Measurements from ENCODE around the gene OXNAD1.

The OXNAD1 gene, protein sequence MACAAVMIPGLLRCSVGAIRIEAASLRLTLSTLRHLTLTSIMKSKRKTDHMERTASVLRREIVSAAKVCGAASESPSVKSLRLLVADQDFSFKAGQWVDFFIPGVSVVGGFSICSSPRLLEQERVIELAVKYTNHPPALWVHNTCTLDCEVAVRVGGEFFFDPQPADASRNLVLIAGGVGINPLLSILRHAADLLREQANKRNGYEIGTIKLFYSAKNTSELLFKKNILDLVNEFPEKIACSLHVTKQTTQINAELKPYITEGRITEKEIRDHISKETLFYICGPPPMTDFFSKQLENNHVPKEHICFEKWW

DNA sequence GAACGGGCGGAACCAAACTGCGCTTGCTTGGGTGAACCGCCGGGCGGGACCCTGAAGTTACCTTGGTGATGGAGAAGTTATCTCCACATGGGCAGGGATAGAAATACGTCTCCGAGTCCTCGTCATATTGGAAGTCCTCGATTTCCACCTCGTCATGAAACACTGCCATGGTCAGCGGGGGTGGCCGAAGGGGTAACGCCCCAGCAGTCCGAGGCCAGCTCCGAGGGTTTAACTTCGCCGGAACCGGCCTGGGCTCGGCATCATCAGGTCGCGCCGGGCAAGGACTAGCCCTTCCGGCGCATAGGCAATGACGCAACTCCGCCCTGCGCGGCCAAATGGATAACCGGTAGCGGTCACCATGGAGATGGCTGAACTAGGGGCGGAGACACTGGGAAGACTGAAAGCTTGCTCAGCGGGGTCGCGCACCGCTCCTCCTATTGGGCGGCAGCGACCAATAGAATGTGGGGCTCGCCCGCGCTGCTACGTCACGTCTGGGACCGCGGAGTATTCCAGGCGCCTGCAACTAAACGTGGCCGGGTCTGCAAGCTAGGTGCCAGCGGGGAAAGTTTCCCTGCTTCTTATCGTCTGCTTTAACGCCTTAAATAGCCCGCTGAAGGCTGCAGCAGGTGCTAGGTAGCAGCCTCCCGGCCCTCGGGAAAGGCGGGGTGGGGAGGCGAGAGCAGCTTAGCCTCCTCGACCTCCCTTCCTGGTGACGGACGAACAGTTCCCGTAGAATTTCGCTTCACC, at the start of gene OXNAD1, which contains the start of gene DPH3:
Gene OXNAD1, plus strand, starts transcription at position 505 of the 747 bp plus-strand sequence. CDS start 5,741 bp downstream, outside the sequence.
Gene DPH3, minus strand, starts transcription at position 236 of the 747 bp plus-strand sequence. Its CDS starts 67 bp downstream, at position 169.
- DNase-seq (ENCODE audit: low spot score), result peak; percentile 100

DNA sequence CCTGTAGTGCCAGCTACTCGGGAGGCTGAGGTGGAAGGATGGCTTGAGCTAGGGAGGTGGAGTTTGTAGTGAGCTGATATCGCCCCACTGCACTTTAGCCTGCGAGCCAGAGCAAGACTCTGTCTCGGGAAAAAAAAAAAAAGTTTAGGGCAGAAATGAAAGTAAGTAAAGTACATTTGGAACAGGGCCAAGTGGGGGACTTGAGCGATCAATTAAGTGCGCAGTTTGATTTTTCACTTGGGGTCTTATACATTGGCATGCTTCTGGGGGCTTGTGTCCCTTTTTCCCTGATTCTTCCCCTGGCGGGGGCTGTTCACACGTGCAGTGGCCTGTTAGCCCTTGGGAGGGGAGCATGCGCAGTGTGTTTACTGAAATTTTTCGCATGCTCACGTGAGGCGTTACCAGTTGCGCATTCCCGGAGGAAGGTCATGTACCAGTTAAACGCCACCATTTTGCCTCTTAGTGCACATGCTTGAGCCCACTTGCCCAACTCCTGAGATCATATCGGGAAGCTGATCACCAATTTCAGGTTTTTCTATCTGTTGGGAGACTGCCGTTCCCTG, 48.6 kb upstream of the OXNAD1 start:
- DNase-seq (ENCODE audit: low spot score), result no peak

DNA sequence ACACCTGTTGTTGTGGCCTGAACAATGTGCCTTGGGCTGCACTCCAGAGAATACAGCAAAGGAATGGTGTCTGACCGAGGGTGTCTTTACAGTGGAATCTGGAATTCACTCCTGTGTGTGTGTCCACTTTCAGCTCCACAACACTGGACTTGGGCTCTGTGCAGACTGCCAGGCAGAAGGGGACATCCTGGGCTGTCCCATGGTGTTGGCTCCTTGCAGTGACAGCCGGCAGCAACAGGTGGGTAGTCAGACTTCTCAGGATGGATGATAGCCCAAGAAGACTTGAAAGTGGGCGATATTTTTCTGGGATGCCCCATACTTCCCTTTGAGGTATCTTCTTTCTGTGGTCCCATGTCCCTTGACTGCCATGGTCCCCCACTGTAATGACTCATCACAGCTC, 45.2 kb upstream of the OXNAD1 start:
- no peak for DNase-seq (ENCODE audit: low spot score)

DNA sequence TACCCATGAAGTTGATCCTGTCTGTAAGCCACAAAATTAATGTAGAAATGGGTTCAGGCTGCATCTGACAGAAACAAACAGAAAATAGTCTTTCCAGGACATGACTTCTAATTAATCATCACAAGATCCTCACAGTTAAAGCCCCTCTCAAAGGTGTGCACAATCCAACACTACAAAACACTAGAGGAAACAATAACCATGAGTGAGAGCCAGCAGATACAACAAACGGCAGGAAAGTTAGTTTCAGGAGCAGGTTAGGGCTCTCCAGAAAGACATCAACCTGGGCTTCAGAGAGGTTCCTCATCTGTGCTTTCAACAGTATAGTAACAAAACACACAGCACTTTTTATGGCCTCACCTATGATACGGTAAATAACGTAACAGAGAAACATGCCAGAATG, 43.0 kb upstream of the OXNAD1 start:
- no peak for DNase-seq (ENCODE audit: low spot score)

DNA sequence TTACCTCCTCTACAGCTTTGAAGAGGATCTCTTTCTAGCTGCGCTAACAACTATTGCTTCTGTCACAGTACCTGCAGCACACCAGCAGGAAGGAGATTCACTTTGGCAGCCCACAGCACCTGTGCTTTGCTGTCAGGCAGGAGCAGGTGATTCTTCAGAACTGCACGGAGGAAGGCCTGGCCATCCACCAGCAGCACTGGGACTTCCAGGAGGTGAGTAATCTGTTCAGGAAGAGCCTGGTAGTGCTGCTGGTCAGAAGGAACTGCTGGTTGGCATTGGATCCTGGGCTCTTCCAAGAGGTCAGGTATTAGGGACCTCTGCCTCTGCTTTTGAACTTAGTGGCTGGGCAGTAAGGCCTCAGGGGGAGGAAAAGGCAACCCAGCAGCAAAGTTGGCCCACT, 42.5 kb upstream of the OXNAD1 start:
- DNase-seq (ENCODE audit: low spot score), result no peak

DNA sequence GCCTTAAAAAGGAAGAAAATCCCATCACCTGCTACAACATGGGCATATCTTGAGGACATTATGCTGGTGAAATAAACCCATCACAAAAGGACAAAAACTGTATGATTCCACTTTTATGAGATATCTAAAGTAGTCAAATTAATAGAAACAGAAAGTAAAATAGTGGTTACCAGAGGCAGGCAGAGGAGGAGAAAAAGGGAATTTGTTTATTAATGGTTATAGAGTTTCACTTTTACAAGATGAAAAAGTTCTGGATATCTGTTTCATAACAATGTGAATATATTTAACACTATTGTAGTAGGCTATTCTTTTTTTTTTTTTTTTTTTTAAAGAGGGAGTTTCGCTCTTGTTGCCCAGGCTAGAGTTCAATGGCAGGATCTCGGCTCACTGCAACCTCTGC, 40.7 kb upstream of the OXNAD1 start:
- no peak for DNase-seq (ENCODE audit: low spot score)

DNA sequence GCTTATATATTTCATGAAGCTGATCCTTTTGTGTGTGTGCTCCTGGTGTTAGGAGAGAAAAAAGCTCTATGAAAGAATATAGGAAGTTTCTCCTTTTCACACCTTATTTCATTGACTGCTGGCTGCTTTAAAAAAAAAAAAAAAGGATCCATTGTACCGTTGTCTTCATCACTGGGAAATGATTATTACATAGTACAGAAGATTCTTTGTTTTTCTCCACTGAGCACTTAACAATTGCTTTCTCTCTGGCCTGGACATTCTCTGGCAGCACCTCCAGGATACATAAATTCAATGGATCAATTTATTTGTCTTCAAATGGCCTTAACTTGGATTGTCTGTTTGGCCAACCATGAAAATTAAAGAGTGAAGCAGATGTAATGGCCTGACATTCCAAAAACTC, 37.4 kb upstream of the OXNAD1 start:
- DNase-seq (ENCODE audit: low spot score), result no peak

DNA sequence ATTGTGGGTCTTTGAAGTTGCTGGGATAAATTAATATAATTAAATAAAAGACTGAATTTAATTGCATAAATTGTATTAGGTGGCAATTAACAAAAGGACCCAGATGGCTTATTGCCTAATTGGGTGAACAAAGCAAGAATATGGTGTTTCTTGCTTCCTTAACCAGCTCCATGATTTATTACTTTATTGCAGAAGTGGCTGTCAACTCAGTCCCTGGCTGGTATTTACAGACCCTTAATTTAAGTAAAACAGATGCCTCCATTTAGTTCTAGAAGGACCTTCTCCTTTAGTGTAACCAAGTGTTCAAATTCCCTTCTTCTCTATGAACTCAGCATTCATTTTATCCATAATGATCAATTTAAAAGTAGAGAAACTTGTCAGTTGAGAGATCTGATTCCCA, 35.3 kb upstream of the OXNAD1 start:
- DNase-seq (ENCODE audit: low spot score), result no peak

DNA sequence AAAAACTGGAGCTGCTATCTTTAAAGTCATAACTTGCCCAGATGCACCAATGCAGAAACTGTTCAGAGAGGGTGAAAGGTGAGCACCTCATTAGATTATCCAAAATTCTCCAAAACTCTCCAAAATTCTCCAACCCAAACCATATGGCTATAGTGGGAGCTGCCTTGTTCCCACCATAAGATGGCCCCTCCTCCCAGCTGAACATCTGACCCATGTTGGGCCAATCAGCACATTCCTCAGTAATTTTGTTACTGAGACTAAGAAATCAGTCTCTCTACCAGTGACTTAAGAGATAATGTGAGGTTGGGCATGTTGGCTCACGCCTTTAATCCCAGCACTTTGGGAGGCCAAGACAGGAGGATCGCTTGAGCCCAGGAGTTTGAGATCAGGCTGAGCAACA, 33.0 kb upstream of the OXNAD1 start:
- DNase-seq (ENCODE audit: low spot score), result no peak

DNA sequence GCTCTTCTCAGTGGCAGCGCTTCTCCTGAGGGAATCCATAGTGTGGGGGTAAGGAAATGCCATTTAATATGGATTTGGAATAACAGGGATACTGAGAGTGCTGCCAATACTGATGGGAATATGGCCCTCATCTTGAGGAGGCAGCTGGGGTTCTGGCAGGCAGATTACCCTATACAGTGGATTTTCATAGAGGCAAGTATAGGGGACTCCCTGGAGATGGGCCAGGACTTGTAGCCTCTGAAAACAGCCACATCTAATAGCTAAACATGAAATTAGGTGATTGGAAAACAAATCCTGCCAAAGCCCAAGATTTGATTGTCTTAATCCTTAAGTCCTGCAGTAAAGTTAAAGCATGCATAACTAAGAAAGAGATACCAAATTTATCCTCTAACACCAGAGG, 31.2 kb upstream of the OXNAD1 start:
- no peak for DNase-seq (ENCODE audit: low spot score)

DNA sequence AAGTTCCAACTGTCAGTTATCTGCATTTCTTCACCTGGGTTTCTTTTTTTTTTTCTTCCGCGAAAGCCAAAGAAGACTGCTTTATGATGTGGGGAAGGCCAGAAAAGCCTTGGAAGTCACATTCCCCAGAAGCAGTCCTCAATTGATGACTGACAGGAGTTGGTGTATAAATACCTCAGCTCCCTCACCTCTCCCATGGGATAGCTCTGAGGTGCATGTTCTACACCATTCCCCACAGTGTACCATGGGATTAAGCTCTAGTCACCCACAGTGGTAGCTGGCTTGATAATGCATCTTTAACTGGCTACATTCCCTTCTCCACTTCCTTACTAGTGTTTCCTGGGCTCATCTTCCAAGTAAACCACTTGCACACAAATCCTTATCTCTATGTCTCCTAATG, 30.7 kb upstream of the OXNAD1 start:
- DNase-seq (ENCODE audit: low spot score), result no peak

DNA sequence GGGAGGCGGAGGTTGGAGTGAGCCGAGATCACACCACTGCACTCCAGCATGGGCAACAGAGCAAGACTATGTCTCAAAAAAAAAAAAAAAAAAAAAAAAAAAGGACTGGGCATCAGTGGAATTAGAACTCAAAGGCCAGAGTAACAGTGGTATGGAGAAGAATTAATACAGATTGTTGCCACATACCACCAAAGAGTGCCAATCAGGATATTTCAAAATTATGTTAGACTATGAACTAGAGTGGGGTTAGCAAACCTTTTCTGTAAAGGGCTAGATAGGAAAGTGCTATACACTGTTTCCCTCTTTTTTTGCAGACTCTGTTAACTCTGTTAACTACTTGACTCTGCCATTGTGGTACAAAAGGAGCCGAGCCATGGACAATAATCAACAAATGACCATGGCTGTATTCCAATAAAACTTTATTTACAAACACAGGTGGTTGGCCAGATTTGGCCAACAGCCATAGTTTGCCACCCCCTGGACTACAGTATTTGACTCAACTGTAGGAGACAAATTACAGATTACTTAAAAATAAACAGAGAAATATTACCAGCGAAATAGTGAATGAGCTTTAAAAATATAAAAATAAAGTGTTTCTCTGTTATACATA, 28.9 kb upstream of the OXNAD1 start:
- no peak for DNase-seq (ENCODE audit: low spot score)

DNA sequence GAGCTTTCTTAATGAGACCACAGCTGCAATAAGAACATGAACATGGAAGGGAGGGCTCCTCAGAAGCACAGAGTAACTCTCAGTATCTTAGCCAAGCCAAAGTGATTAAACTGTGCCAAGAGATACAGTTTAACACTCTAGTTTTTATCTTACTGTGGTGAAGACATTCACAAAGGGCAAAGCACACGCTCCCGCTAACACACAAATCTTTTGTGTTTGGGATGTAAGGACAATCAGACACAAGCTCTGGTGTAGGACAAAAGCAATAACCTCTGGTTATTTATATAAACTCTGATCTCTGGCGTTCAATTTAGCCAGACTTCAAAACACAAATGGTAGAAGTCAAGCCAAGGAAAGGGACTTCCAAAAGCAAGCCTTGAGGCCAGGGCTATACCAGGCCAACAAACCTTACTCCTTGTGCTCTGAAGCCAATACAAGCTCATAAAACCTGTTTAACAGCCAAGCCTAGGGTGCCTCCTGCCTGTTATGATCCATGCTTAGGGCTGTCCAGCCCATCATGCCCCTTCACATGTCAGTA, 28.1 kb upstream of the OXNAD1 start:
- DNase-seq (ENCODE audit: low spot score), result no peak

DNA sequence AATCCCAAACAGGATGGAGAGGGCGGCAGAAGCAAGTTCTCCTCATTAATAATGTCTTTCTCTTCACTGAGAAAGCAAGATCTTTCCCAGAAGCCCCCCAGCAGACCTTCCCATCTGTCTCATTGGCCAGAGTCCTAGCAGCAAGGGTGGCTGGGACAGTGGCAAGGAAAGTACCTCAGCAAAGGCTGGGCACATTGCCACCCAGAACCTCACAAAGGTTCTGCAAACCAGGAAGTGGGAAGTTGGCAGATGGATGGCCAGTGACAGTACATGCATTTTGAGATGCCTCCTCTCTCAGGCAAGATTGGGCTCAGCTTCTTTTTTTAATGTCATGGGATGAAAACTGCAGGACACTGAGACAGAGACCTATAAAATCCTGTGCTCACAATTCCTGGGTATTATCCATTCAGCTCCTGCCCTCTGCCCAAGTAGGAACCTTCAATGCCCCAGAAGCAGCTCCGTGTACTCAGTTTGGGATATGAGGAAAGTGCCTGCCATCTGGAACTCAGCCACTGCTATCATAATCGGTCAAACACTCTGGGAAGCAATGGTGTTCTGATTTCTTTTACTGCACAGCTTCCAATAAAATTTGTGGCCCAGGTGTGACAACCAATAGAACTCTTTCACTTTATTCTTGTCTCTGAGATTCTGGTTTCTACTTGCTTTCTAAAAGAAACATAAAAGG, 25.8 kb upstream of the OXNAD1 start:
- DNase-seq (ENCODE audit: low spot score), result no peak

DNA sequence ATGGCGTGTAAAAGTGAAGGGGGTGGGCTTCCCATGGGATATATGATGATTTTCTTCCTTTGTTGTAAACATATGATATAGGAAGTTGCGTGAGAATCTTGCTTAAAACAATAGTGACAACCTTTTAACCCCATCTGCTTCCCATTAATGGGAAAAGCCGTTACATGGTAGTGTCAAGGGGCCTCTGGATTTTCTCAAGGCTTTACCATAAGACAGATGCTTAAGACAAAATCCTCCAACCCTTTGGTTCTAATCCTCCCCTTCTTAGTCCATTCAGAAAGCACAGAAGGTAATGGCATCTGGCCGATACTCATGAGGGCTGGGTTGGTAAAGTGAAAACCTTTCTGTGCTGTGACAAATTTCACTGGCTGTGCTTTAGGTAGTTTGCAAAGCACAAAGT, 25.2 kb upstream of the OXNAD1 start:
- DNase-seq (ENCODE audit: low spot score), result no peak

DNA sequence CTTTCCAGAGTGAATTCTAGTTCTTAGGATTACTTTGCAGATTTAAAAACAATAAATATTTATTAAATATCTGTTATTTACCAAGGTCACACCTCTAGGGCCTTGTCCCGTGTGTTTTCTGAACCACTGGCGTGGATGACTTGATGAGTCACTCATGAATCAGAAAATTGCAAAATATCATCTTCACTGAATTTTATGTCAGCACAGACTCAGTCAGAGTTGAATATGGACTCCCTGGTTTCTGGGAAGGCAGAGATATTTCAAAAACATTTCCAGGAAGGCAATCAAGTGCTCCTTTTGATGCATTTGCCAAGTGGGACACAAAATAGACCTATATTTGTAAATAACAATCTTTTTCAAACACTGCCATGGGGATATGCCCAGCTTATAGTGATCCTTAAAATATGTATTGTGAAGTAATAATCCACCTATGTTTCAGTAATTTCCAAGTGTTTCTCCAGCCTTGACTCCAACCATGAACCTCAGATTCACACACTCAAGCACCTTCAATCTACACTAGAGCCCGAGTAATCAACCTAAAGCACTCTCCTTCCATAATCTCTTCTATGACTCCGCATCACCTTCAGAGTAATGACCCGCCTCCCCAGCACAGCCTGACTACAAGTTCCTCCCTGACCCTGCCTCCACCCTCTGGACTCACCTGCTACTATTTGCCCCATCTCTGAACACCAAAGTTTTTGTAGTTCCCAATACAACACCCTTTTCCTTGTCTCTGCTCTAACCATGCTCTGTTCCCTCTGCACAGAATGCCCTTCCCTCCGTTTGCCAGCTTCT, 24.6 kb upstream of the OXNAD1 start:
- no peak for DNase-seq (ENCODE audit: low spot score)

DNA sequence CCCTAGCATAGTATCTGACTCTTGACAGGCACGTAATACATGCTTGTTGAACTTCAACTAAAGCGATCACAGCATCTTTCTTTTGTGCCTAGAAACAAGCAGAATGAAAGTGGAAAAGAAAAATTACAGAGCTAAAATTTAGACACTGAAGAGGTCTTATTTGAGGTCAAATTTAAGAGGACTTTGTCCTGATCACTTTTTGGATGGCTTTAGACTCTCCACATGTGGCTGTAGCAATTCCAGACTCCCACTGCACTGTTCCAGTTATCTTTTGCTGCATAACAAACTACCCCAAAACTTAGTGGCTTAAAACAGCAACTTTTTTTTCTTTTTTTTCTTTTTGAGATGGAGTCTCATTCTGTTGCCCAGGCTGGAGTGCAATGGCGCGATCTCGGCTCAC, 23.8 kb upstream of the OXNAD1 start:
- no peak for DNase-seq (ENCODE audit: low spot score)

DNA sequence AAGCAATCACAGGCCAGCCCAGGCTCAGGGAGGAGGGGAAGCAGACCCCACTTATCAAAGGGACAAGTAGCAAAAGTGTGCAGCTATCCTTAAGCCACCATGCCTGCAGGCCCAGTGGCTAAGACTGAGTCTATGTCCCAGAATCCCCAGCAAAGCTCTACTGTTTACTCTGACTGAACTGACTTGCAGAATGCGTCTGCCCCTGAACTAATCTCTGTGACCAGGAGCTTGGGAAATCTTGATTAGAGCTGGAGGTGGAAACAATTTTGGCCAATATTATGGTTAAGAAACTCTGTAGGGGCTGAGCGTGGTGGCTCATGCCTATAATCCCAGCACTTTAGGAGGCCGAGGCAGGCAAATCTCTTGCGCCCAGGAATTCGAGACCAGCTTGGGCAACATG, 22.8 kb upstream of the OXNAD1 start:
- DNase-seq (ENCODE audit: low spot score), result no peak

DNA sequence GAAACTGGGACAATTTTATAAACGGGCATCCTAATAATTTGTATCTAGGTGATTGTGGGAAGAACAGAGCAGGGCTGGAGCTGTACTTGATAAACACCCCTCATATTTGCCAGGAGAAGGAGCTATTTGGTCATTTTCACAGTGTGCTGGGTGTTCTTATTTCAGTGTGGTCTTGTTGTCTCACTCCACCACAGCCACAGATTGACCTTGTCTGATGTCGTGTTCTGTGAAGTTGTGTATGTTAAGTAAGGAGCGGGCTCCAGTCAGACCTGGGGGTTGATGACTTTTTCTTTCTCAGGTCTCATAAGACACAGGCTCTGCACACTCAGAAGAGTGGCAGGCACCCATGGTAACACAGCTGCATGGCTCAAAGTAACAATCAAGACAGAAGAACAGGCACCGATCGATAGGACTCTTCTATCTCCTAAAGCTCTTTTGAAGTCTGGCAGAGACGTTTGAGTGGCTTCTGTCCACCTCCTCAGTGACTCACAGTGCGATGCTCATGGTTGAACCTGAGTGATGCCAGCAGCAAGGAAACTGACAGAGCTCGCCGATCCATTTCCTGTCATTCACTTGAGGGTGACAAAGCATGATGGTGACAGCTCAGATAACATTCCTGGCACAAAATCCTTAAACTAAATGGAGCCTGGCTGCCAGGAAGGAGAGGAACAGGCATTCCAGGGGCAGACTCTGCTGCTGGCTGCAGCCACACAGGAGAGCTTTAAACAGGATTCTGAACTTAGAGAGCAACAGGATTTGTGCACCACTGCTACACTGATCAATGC, 21.1 kb upstream of the OXNAD1 start:
- DNase-seq (ENCODE audit: low spot score), result no peak

DNA sequence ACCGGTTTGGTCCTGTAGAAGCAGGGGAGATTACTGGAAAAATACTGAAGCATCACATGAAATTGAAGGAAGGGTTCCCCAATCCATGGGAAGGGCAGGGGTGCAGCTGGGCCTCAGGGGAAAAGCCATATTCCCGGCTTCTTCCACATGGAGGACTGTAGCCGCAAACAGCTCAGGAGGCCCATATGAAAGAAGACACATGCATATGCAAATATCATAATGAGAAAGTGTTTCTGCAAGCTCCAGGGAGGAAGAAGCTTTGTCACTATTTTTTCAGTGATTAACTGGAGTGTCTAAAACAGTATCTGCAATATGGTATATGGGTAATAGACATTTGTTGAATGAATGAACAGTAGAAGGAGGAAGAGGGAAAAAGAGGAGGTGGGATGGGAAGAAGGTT, 19.4 kb upstream of the OXNAD1 start:
- DNase-seq (ENCODE audit: low spot score), result no peak
